ENCODE results near the gene THRB. TPM values are rescaled to one million over a fixed set of nuclear protein-coding genes. Genes with fewer than 3 reads are reported as not detected.

Gene THRB
- total RNA-seq, result 19.7 TPM
- long read RNA-seq, full-length matches to known transcripts, result 2 of 10 reads
- long read RNA-seq, partial matches to known transcripts, result 3 of 10 reads
- long read RNA-seq, other reads (novel, unspliced or antisense), result 5 of 10 reads

- DNase-seq (peak; percentile 89), ATAC-seq (peak; percentile 77)
- peaks cover 14% of the 10 kb centered on the region for H3K4me1 ChIP-seq
- intact Hi-C loops (cut with DNase I), result loop anchor here (10.0 kb wide), 1 partner anchor 230 kb away; no protein-coding TSS in a partner anchor
- TF ChIP-seq CTCF (IDR thresholded peaks at IDR 0.05), result peak; percentile 33
- no peaks in the 10 kb centered on the region for H3K27me3 ChIP-seq
- H3K4me3 ChIP-seq, result peak within 1 kb of the TSS; percentile 75
- H3K27ac ChIP-seq, result peak within 1 kb of the TSS; percentile 86
- no peaks in the 10 kb centered on the region for H3K36me3 ChIP-seq
- no peaks in the 10 kb centered on the region for H3K9me3 ChIP-seq
Measured at GRCh38 chr3:24494618-24495325, at the start of gene THRB. TSS of gene THRB (minus strand) at chr3:24494850.

- Histone ChIP-seq H3K4me3 (no peak overlapping the region), H3K9me3 (no peaks in the 10 kb centered on the region), H3K36me3 (no peaks in the 10 kb centered on the region), H3K4me1 (peaks cover 13% of the 10 kb centered on the region), H3K27ac (no peak overlapping the region), H3K27me3 (no peaks in the 10 kb centered on the region)
- ATAC-seq, result no peak
- no peak for TF ChIP-seq CTCF (IDR thresholded peaks at IDR 0.05)
- intact Hi-C loops (cut with DNase I), result no loop called here
- DNase-seq, result no peak
Measured at GRCh38 chr3:24541935-24542334, 47.3 kb upstream of the THRB start.

GRCh38 chr3:24540821-24541220 lies 46.2 kb upstream of the THRB start:
- no peaks in the 10 kb centered on the region for H3K36me3 ChIP-seq
- no peaks in the 10 kb centered on the region for H3K27me3 ChIP-seq
- peaks cover 5% of the 10 kb centered on the region for H3K4me1 ChIP-seq
- ATAC-seq (no peak), DNase-seq (no peak)
- H3K9me3 ChIP-seq, result no peaks in the 10 kb centered on the region
- no peak for TF ChIP-seq CTCF (IDR thresholded peaks at IDR 0.05)
- no peak overlapping the region for H3K4me3 ChIP-seq
- H3K27ac ChIP-seq, result no peak overlapping the region
- intact Hi-C loops (cut with DNase I), result no loop called here

GRCh38 chr3:24539699-24540098 lies 45.0 kb upstream of the THRB start:
- no peaks in the 10 kb centered on the region for H3K9me3 ChIP-seq
- TF ChIP-seq CTCF (IDR thresholded peaks at IDR 0.05), result no peak

GRCh38 chr3:24538891-24539290 lies 44.2 kb upstream of the THRB start:
- no peak for DNase-seq
- Histone ChIP-seq H3K27me3 (no peaks in the 10 kb centered on the region), H3K9me3 (no peaks in the 10 kb centered on the region), H3K4me1 (no peaks in the 10 kb centered on the region), H3K4me3 (no peak overlapping the region), H3K27ac (no peak overlapping the region), H3K36me3 (no peaks in the 10 kb centered on the region)
- peak; percentile 22 for ATAC-seq
- no peak for TF ChIP-seq CTCF (IDR thresholded peaks at IDR 0.05)
- intact Hi-C loops (cut with DNase I), result no loop called here

More at GRCh38 chr3:24539699-24540098, 45.0 kb upstream of the THRB start:
- H3K27ac ChIP-seq, result no peak overlapping the region
- DNase-seq (no peak), ATAC-seq (no peak)
- H3K36me3 ChIP-seq, result no peaks in the 10 kb centered on the region
- no peak overlapping the region for H3K4me3 ChIP-seq
- intact Hi-C loops (cut with DNase I), result no loop called here
- no peaks in the 10 kb centered on the region for H3K27me3 ChIP-seq
- no peaks in the 10 kb centered on the region for H3K4me1 ChIP-seq
